Subcutaneous abdominal adipose tissue (tissue), 5 donors: ENCODE measurements around the gene AUP1.
A peak's percentile ranks its signal among the peaks of the same experiment; 100 is the strongest.

Experiments
- H3K27ac ChIP-seq: one replicate; pipeline ENCODE4 v1.7.0; 2013; ENCODE audit warnings: low read depth, mild to moderate bottlenecking, inconsistent platforms, low read length, moderate library complexity
- H3K27me3 ChIP-seq, 5 donors: one replicate each; pipeline ENCODE4 v1.7.0; 2013; ENCODE audit warnings: low read length in 5 of 5, inconsistent platforms in 1 of 5; ENCODE audit not compliant: control insufficient read depth in 5 of 5, insufficient read depth in 4 of 5
- H3K36me3 ChIP-seq, 5 donors: one replicate each; pipeline ENCODE4 v1.7.0; 2013; ENCODE audit warnings: low read length in 5 of 5; ENCODE audit not compliant: control insufficient read depth in 5 of 5, insufficient read depth in 5 of 5
- H3K4me1 ChIP-seq, 5 donors: one replicate each; pipeline ENCODE4 v1.7.0; 2013; ENCODE audit warnings: low read length in 5 of 5, mild to moderate bottlenecking in 3 of 5, moderate library complexity in 1 of 5; ENCODE audit not compliant: control insufficient read depth in 5 of 5, insufficient read depth in 5 of 5
- H3K4me3 ChIP-seq, 5 donors: one replicate each; pipeline ENCODE4 v1.7.0; 2013; ENCODE audit warnings: low read length in 5 of 5, low read depth in 1 of 5
- H3K9ac ChIP-seq, 5 donors: one replicate each; pipeline ENCODE4 v1.7.0; 2013; ENCODE audit warnings: low read length in 5 of 5, mild to moderate bottlenecking in 4 of 5, moderate library complexity in 3 of 5
- H3K9me3 ChIP-seq, 5 donors: one replicate each; pipeline ENCODE4 v1.7.0; 2013; ENCODE audit warnings: low read length in 5 of 5; ENCODE audit not compliant: control insufficient read depth in 5 of 5
- donor health status: healthy.
- donor health status: healthy.
- donor health status: healthy.
- donor health status: healthy.
- donor health status: healthy.

The AUP1 gene

GRCh38 chr2:74505448-74506246 lies 23.9 kb downstream of the AUP1 start:
- Histone ChIP-seq H3K27ac (peak overlapping the region; percentile 30), H3K9ac (peak overlapping the region in 1 of 5 donors; percentile 43), H3K36me3 (peaks cover 0 to 14% (median 11%) of the 10 kb centered on the region in 5 donors), H3K4me3 (peak overlapping the region; percentile 6 to 38 (median 27)), H3K9me3 (no peaks in the 10 kb centered on the region), H3K4me1 (peaks cover 6 to 60% (median 58%) of the 10 kb centered on the region in 5 donors), H3K27me3 (peaks cover under 1 to 19% (median 9%) of the 10 kb centered on the region in 5 donors)

- H3K36me3 ChIP-seq = peaks cover 0 to 14% (median 11%) of the 10 kb centered on the region in 5 donors
- peak overlapping the region in 1 of 5 donors; percentile 84 for H3K9ac ChIP-seq
- H3K27me3 ChIP-seq = peaks cover 9 to 26% (median 13%) of the 10 kb centered on the region in 5 donors
- H3K9me3 ChIP-seq = no peaks in the 10 kb centered on the region
- no peak overlapping the region for H3K27ac ChIP-seq
- peaks cover 6 to 63% (median 61%) of the 10 kb centered on the region in 5 donors for H3K4me1 ChIP-seq
- peak overlapping the region in 4 of 5 donors; percentile 74 to 87 (median 82) for H3K4me3 ChIP-seq
These were observed 24.9 kb downstream of the AUP1 start for GRCh38 chr2:74504591-74504990.

GRCh38 chr2:74503506-74504475 lies 25.7 kb downstream of the AUP1 start:
- peak overlapping the region; percentile 74 to 87 (median 83) for H3K4me3 ChIP-seq
- H3K4me1 ChIP-seq = peaks cover 6 to 71% (median 69%) of the 10 kb centered on the region in 5 donors
- no peaks in the 10 kb centered on the region for H3K9me3 ChIP-seq
- H3K9ac ChIP-seq = peak overlapping the region; percentile 48 to 90 (median 84)
- H3K27me3 ChIP-seq = peaks cover 16 to 34% (median 20%) of the 10 kb centered on the region in 5 donors
- peaks cover 0 to 14% (median 11%) of the 10 kb centered on the region in 5 donors for H3K36me3 ChIP-seq
- peak overlapping the region; percentile 88 for H3K27ac ChIP-seq

- Histone ChIP-seq H3K27me3 (peaks cover 25 to 43% (median 29%) of the 10 kb centered on the region in 5 donors), H3K4me3 (peak overlapping the region; percentile 81 to 87 (median 84)), H3K4me1 (peaks cover 6 to 74% (median 73%) of the 10 kb centered on the region in 5 donors), H3K9ac (peak overlapping the region; percentile 48 to 90 (median 84)), H3K9me3 (no peaks in the 10 kb centered on the region), H3K27ac (peak overlapping the region; percentile 88), H3K36me3 (peaks cover 0 to 14% (median 11%) of the 10 kb centered on the region in 5 donors)
These were observed 26.6 kb downstream of the AUP1 start for GRCh38 chr2:74502720-74503505.

- Histone ChIP-seq H3K27ac (peak overlapping the region; percentile 88), H3K9ac (peak overlapping the region; percentile 48 to 90 (median 84)), H3K9me3 (no peaks in the 10 kb centered on the region), H3K36me3 (peaks cover 0 to 14% (median 11%) of the 10 kb centered on the region in 5 donors), H3K27me3 (peaks cover 31 to 50% (median 34%) of the 10 kb centered on the region in 5 donors), H3K4me3 (peak overlapping the region; percentile 81 to 87 (median 84)), H3K4me1 (peaks cover 6 to 78% (median 75%) of the 10 kb centered on the region in 5 donors)
These were observed 27.3 kb downstream of the AUP1 start for GRCh38 chr2:74502147-74502719.

- Histone ChIP-seq H3K27me3 (peaks cover 31 to 52% (median 39%) of the 10 kb centered on the region in 5 donors), H3K27ac (no peak overlapping the region), H3K36me3 (peaks cover 0 to 14% (median 11%) of the 10 kb centered on the region in 5 donors), H3K9me3 (no peaks in the 10 kb centered on the region), H3K9ac (no peak overlapping the region), H3K4me1 (peaks cover 4 to 72% (median 68%) of the 10 kb centered on the region in 5 donors), H3K4me3 (peak overlapping the region in 2 of 5 donors; percentile 84 to 87)
These were observed 28.0 kb downstream of the AUP1 start for GRCh38 chr2:74501335-74502071.

GRCh38 chr2:74500578-74500946 lies 28.9 kb downstream of the AUP1 start:
- no peak overlapping the region for H3K4me3 ChIP-seq
- peaks cover 31 to 52% (median 39%) of the 10 kb centered on the region in 5 donors for H3K27me3 ChIP-seq
- peaks cover 0 to 10% (median 7%) of the 10 kb centered on the region in 5 donors for H3K36me3 ChIP-seq
- H3K9me3 ChIP-seq = no peaks in the 10 kb centered on the region
- H3K27ac ChIP-seq = no peak overlapping the region
- peaks cover 1 to 65% (median 60%) of the 10 kb centered on the region in 5 donors for H3K4me1 ChIP-seq
- H3K9ac ChIP-seq = no peak overlapping the region

GRCh38 chr2:74499940-74500577 lies 29.4 kb downstream of the AUP1 start:
- Histone ChIP-seq H3K9me3 (no peaks in the 10 kb centered on the region), H3K36me3 (peaks cover 0 to 5% (median 2%) of the 10 kb centered on the region in 5 donors), H3K4me3 (no peak overlapping the region), H3K27me3 (peaks cover 31 to 52% (median 39%) of the 10 kb centered on the region in 5 donors), H3K4me1 (peaks cover 1 to 60% (median 55%) of the 10 kb centered on the region in 5 donors), H3K9ac (no peak overlapping the region), H3K27ac (no peak overlapping the region)
